ENCODE results near the gene FOXD4.
"Not testable (repeated sequence)": the region's sequence is repeated elsewhere in the genome, so short reads cannot be mapped to it uniquely, and the experiment has no call there.

FOXD4 gene

GRCh38 chr9:108742-109495 lies 9.3 kb downstream of the FOXD4 start:
- H2AFZ ChIP-seq (ENCODE audit: low read depth, low read length); H3K4me3 ChIP-seq (ENCODE audit: low read length); H3K36me3 ChIP-seq (ENCODE audit: insufficient read depth, low read length); H3K9me3 ChIP-seq (ENCODE audit: low read length); H3K4me1 ChIP-seq (ENCODE audit: insufficient read depth, low read length): not testable (repeated sequence)
- peaks cover 36% of the 10 kb centered on the region for H3K27me3 ChIP-seq (ENCODE audit: insufficient read depth, low read length)

- H3K36me3 ChIP-seq (ENCODE audit: insufficient read depth, low read length); H3K9me3 ChIP-seq (ENCODE audit: low read length); H3K4me1 ChIP-seq (ENCODE audit: insufficient read depth, low read length); H3K4me3 ChIP-seq (ENCODE audit: low read length); H2AFZ ChIP-seq (ENCODE audit: low read depth, low read length): not testable (repeated sequence)
- peaks cover 21% of the 10 kb centered on the region for H3K27me3 ChIP-seq (ENCODE audit: insufficient read depth, low read length)
Observed at GRCh38 chr9:105991-106390, 12.2 kb downstream of the FOXD4 start.

- H3K4me3 ChIP-seq (ENCODE audit: low read length); H3K27me3 ChIP-seq (ENCODE audit: insufficient read depth, low read length); H3K36me3 ChIP-seq (ENCODE audit: insufficient read depth, low read length); H3K9me3 ChIP-seq (ENCODE audit: low read length); H3K4me1 ChIP-seq (ENCODE audit: insufficient read depth, low read length); H2AFZ ChIP-seq (ENCODE audit: low read depth, low read length): not testable (repeated sequence)
Observed at GRCh38 chr9:100430-100829, 17.8 kb downstream of the FOXD4 start.

- not testable (repeated sequence) for H3K4me3 ChIP-seq (ENCODE audit: low read length); H3K27me3 ChIP-seq (ENCODE audit: insufficient read depth, low read length); H3K36me3 ChIP-seq (ENCODE audit: insufficient read depth, low read length); H3K4me1 ChIP-seq (ENCODE audit: insufficient read depth, low read length); H3K9me3 ChIP-seq (ENCODE audit: low read length); H2AFZ ChIP-seq (ENCODE audit: low read depth, low read length)
Observed at GRCh38 chr9:99867-100266, 18.4 kb downstream of the FOXD4 start.

DNA sequence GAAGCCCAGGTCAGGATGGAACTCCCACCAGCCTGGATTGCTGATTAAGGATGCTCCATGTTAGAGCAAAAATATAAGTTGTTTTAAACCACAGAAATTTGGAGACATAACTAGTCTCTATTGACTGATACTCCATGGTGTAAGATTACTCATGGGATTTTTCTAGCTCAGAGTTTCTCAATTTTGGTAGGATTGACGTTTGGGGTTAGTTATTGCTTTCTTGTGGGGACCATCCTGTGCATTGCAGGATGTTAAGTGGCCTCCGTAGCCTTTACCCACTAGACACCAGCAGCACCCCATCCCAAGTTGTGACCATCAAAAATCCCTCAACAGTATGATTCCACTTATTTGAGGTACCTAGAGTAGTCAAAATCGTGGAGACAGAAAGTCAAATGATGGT lies 19.4 kb downstream of the FOXD4 start:
- H2AFZ ChIP-seq (ENCODE audit: low read depth, low read length); H3K9me3 ChIP-seq (ENCODE audit: low read length); H3K36me3 ChIP-seq (ENCODE audit: insufficient read depth, low read length); H3K4me1 ChIP-seq (ENCODE audit: insufficient read depth, low read length); H3K4me3 ChIP-seq (ENCODE audit: low read length); H3K27me3 ChIP-seq (ENCODE audit: insufficient read depth, low read length): not testable (repeated sequence)

DNA sequence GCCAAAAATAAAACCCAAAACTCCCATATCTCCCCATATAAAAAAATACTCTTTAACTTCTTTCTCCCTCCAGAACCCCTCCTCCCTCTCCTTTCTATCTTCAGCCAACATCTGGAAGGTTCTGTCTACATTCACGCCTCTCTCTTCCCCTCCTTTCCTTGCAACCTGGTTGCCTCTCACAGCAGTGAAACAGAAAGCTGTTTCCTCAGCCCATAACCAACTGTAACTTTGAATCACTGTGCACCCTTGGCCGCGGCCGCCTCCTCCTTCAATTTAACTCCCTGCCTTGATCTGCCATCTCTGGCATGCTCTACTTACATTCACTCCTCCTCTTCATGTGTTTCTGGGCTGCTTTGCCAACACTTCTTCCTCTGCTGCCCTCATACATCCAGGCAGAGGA lies 23.2 kb downstream of the FOXD4 start:
- H2AFZ ChIP-seq (ENCODE audit: low read depth, low read length); H3K9me3 ChIP-seq (ENCODE audit: low read length); H3K4me1 ChIP-seq (ENCODE audit: insufficient read depth, low read length); H3K4me3 ChIP-seq (ENCODE audit: low read length); H3K36me3 ChIP-seq (ENCODE audit: insufficient read depth, low read length); H3K27me3 ChIP-seq (ENCODE audit: insufficient read depth, low read length): not testable (repeated sequence)

- not testable (repeated sequence) for H3K9me3 ChIP-seq (ENCODE audit: low read length); H3K4me1 ChIP-seq (ENCODE audit: insufficient read depth, low read length); H3K27me3 ChIP-seq (ENCODE audit: insufficient read depth, low read length); H3K4me3 ChIP-seq (ENCODE audit: low read length); H2AFZ ChIP-seq (ENCODE audit: low read depth, low read length); H3K36me3 ChIP-seq (ENCODE audit: insufficient read depth, low read length)
Observed at GRCh38 chr9:94323-94722, 23.9 kb downstream of the FOXD4 start.

- H3K4me3 ChIP-seq (ENCODE audit: low read length); H3K9me3 ChIP-seq (ENCODE audit: low read length); H3K36me3 ChIP-seq (ENCODE audit: insufficient read depth, low read length); H2AFZ ChIP-seq (ENCODE audit: low read depth, low read length); H3K4me1 ChIP-seq (ENCODE audit: insufficient read depth, low read length); H3K27me3 ChIP-seq (ENCODE audit: insufficient read depth, low read length): not testable (repeated sequence)
Observed at GRCh38 chr9:93909-94308, 24.3 kb downstream of the FOXD4 start.

DNA sequence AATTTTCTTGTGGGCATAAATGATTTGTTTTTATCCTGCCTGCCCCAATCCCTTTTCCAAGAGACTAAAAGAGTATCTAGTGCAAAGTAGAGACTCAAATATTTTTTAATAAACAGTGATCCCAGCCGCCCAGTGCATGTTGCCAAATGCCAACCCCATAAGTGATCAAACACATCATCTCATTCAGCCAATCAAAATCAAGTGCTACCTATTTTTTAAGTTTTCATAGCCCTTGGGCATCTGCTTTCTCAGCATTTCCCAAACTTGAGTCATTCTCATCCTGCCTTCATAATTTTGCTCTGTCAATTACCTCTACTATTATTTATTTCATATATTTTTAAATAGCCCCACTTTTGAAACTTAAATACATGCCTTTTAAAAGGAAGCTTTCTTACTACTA lies 27.4 kb downstream of the FOXD4 start:
- not testable (repeated sequence) for H3K36me3 ChIP-seq (ENCODE audit: insufficient read depth, low read length); H3K27me3 ChIP-seq (ENCODE audit: insufficient read depth, low read length); H3K4me1 ChIP-seq (ENCODE audit: insufficient read depth, low read length); H3K4me3 ChIP-seq (ENCODE audit: low read length); H3K9me3 ChIP-seq (ENCODE audit: low read length); H2AFZ ChIP-seq (ENCODE audit: low read depth, low read length)

- H3K4me3 ChIP-seq (ENCODE audit: low read length); H3K9me3 ChIP-seq (ENCODE audit: low read length); H3K27me3 ChIP-seq (ENCODE audit: insufficient read depth, low read length); H3K36me3 ChIP-seq (ENCODE audit: insufficient read depth, low read length); H3K4me1 ChIP-seq (ENCODE audit: insufficient read depth, low read length); H2AFZ ChIP-seq (ENCODE audit: low read depth, low read length): not testable (repeated sequence)
Observed at GRCh38 chr9:88396-89037, 29.7 kb downstream of the FOXD4 start.

GRCh38 chr9:87860-88259 lies 30.4 kb downstream of the FOXD4 start:
- not testable (repeated sequence) for H3K9me3 ChIP-seq (ENCODE audit: low read length); H3K27me3 ChIP-seq (ENCODE audit: insufficient read depth, low read length); H2AFZ ChIP-seq (ENCODE audit: low read depth, low read length); H3K4me3 ChIP-seq (ENCODE audit: low read length); H3K4me1 ChIP-seq (ENCODE audit: insufficient read depth, low read length); H3K36me3 ChIP-seq (ENCODE audit: insufficient read depth, low read length)

DNA sequence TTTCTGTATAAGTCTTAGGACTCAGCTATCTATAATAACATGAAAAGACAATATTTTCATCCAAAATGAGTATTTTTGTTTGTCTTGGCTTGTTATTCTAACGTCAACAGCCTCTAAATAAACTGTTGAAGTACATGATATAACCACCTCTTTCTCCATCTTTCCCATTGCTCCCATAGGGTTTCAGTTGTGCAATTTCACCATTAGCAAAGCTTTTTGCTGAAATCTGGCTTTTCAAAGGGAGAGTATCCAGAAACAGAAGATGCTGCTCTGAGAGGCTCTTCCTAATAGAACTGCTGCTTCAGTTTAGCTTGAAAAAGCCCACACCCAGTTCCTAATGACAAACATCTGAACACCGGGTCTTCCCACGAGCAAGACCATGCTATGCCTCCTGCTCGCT lies 31.1 kb downstream of the FOXD4 start:
- H3K4me3 ChIP-seq (ENCODE audit: low read length); H3K27me3 ChIP-seq (ENCODE audit: insufficient read depth, low read length); H2AFZ ChIP-seq (ENCODE audit: low read depth, low read length); H3K9me3 ChIP-seq (ENCODE audit: low read length); H3K36me3 ChIP-seq (ENCODE audit: insufficient read depth, low read length); H3K4me1 ChIP-seq (ENCODE audit: insufficient read depth, low read length): not testable (repeated sequence)

GRCh38 chr9:86697-87096 lies 31.5 kb downstream of the FOXD4 start:
- H2AFZ ChIP-seq (ENCODE audit: low read depth, low read length); H3K27me3 ChIP-seq (ENCODE audit: insufficient read depth, low read length); H3K4me1 ChIP-seq (ENCODE audit: insufficient read depth, low read length); H3K36me3 ChIP-seq (ENCODE audit: insufficient read depth, low read length); H3K9me3 ChIP-seq (ENCODE audit: low read length); H3K4me3 ChIP-seq (ENCODE audit: low read length): not testable (repeated sequence)

DNA sequence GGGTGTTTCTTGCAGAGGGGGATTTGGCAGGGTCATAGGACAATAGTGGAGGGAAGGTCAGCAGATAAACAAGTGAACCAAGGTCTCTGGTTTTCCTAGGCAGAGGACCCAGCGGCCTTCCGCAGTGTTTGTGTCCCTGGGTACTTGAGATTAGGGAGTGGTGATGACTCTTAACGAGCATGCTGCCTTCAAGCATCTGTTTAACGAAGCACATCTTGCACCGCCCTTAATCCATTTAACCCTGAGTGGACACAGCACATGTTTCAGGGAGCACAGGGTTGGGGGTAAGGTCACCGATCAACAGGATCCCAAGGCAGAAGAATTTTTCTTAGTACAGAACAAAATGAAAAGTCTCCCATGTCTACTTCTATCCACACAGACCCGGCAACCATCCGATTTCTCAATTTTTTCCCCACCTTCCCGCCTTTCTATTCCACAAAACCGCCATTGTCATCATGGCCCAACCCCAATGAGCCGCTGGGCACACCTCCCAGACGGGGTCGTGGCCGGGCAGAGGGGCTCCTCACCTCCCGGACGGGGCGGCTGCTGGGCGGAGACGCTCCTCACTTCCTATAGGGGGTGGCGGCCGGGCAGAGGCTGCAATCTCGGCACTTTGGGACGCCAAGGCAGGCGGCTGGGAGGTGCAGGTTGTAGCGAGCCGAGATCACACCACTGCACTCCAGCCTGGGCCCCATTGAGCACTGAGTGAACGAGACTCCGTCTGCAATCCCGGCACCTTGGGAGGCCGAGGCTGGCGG lies 35.1 kb downstream of the FOXD4 start:
- not testable (repeated sequence) for H3K36me3 ChIP-seq (ENCODE audit: insufficient read depth, low read length); H2AFZ ChIP-seq (ENCODE audit: low read depth, low read length); H3K4me3 ChIP-seq (ENCODE audit: low read length); H3K4me1 ChIP-seq (ENCODE audit: insufficient read depth, low read length); H3K9me3 ChIP-seq (ENCODE audit: low read length); H3K27me3 ChIP-seq (ENCODE audit: insufficient read depth, low read length)

Data from neuron (in vitro differentiated cells).